ENCODE data around the gene RALA.
"Not testable (repeated sequence)": the region's sequence is repeated elsewhere in the genome, so short reads cannot be mapped to it uniquely, and the experiment has no call there.

The RALA gene

DNA sequence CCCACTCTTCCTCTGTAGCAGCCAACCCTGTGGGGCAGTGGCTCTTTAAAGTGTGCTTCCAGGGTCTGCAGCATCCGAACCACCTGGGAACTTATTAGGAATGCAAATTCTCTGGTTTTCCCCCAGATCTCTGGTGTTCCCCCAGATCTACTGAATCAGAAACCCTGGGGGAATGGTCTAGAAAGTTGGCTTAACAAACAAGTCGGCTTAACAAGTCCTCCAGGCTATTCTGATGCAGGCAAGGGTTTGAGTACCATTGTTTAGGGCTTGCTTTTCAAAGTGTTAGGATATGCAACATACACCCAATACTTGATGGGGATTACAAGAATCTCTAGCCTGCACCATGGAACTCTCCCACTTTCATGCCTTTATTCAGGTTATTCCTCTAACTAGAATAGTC, 126.3 kb downstream of the RALA start:
- no peak for DNase-seq (ENCODE audit: low read depth)
- TF ChIP-seq, protein P1, sequence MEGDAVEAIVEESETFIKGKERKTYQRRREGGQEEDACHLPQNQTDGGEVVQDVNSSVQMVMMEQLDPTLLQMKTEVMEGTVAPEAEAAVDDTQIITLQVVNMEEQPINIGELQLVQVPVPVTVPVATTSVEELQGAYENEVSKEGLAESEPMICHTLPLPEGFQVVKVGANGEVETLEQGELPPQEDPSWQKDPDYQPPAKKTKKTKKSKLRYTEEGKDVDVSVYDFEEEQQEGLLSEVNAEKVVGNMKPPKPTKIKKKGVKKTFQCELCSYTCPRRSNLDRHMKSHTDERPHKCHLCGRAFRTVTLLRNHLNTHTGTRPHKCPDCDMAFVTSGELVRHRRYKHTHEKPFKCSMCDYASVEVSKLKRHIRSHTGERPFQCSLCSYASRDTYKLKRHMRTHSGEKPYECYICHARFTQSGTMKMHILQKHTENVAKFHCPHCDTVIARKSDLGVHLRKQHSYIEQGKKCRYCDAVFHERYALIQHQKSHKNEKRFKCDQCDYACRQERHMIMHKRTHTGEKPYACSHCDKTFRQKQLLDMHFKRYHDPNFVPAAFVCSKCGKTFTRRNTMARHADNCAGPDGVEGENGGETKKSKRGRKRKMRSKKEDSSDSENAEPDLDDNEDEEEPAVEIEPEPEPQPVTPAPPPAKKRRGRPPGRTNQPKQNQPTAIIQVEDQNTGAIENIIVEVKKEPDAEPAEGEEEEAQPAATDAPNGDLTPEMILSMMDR (conservative IDR thresholded peaks at IDR 0.05; ENCODE audit: control insufficient read depth, insufficient read depth, low read depth, low read length): no peak

DNA sequence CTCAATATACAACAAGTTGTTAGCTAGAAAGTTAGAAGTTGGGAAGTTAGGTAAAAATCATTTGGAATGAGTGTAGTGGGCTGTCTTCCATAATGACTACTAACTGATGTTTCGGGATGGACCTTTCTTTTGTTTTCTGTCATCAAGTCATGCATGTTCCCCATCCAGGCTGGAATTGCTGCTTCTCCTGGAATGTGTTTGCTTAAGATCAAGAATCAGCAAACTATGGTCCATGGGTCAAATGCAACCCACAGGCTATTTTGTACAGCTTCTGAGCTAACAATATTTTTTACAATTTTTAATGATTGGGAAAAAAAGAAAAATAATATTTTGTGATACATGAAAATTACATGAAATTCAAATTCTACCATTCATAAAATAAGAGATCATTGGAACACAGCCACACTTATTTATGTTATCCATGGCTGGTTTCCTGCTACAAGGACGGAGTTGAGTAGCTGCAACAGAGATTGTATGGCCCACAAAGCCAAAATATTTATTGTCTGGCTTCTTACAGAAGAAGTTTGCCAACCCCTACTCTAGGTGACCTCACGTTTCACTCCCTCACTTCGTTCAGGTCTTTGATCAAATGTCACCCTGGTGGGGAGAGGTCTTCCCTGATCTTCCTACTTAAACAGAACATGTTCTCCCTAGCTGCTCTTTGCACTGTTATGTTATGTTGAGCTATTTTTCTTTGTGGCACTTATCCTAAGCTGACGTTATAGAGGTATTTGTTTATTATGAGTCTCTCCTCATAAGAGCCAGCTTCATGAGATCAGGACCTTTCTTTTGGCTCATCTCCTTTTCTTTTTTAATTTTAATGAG, 127.1 kb downstream of the RALA start:
- TF ChIP-seq, protein P1 (conservative IDR thresholded peaks at IDR 0.05; ENCODE audit: control insufficient read depth, insufficient read depth, low read depth, low read length): no peak
- no peak overlapping the region for H3K4me3 ChIP-seq (ENCODE audit: control insufficient read depth, low read depth, low read length)
- no peak for DNase-seq (ENCODE audit: low read depth)

More for the DNA sequence above, 126.3 kb downstream of the RALA start:
- H3K4me3 ChIP-seq (ENCODE audit: control insufficient read depth, low read depth, low read length): no peak overlapping the region

GRCh38 chr7:39753237-39753636, 129.9 kb downstream of the RALA start:
- DNase-seq (ENCODE audit: low read depth); H3K4me3 ChIP-seq (ENCODE audit: control insufficient read depth, low read depth, low read length): not testable (repeated sequence)

DNA sequence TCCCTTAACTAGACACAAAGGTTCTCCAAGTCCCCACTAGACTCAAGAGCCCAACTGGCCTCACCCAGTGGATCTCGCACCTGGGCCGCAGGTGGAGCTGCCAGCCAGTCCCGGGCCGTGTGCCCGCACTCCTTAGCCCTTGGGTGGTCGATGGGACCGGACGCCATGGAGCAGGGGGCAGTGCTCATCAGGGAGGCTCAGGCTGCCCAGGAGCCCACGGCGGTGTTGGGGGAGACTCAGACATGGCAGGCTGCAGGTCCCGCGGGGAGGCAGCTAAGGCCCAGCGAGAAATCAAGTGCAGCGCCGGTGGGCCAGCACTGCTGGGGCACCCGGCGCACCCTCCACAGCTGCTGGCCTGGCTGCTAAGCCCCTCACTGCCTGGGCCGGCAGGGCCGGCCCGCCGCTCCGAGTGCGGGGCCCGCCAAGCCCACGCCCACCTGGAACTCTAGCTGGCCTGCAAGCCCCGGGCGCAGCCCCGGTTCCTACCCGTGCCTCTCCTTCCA, 130.5 kb downstream of the RALA start:
- DNase-seq (ENCODE audit: low read depth): no peak
- no peak overlapping the region for H3K4me3 ChIP-seq (ENCODE audit: control insufficient read depth, low read depth, low read length)
- TF ChIP-seq, protein P1 (conservative IDR thresholded peaks at IDR 0.05; ENCODE audit: control insufficient read depth, insufficient read depth, low read depth, low read length): no peak

- TF ChIP-seq, protein P1 (conservative IDR thresholded peaks at IDR 0.05; ENCODE audit: control insufficient read depth, insufficient read depth, low read depth, low read length): no peak
- peak; percentile 67 for DNase-seq (ENCODE audit: low read depth)
- H3K4me3 ChIP-seq (ENCODE audit: control insufficient read depth, low read depth, low read length): no peak overlapping the region
Measured at GRCh38 chr7:39754326-39755120, 131.2 kb downstream of the RALA start.

DNA sequence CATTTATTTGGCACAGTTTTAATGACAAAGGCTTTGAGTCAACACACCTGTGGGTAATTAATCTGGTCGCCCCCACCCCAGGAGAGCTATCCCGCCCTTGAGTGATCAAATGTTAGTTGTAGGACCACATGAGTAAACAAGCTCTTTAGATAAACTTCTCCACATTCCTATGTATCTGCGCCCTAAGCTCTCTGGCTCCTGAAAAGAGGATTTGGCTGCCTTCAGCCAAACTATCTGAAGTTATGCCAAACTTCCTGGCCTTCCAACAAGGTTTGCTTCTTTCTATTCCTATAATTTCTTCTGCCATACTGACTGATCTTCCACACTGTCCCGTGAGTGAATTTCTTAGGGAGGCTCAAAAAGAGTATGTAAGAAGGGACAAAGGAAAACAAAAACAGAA, 134.2 kb downstream of the RALA start:
- no peak for DNase-seq (ENCODE audit: low read depth)
- TF ChIP-seq, protein P1 (conservative IDR thresholded peaks at IDR 0.05; ENCODE audit: control insufficient read depth, insufficient read depth, low read depth, low read length): no peak
- H3K4me3 ChIP-seq (ENCODE audit: control insufficient read depth, low read depth, low read length): no peak overlapping the region

Measured in fibroblast of mammary gland (primary cell).